Vagina (tissue), 2 donors: ENCODE measurements around the gene MINDY4. TPM values are rescaled to one million over a fixed set of nuclear protein-coding genes. Genes with fewer than 3 reads are reported as not detected.

ENCODE experiments used
- DNase-seq, 2 donors: peaks; one replicate each; pipeline ENCODE4 v3.0.0-alpha.2; 2017; ENCODE audit errors: extremely low spot score in 2 of 2
- H3K27ac ChIP-seq: fragments of 200-600 bp; sonication (generic); one replicate; pipeline ENCODE4 v1.5.1; 2019
- H3K27me3 ChIP-seq: fragments of 200-600 bp; sonication (generic); one replicate; pipeline ENCODE4 v1.5.1; 2019
- H3K36me3 ChIP-seq, 2 donors: fragments of 200-600 bp; sonication (generic); one replicate each; pipeline ENCODE4 v1.5.1; 2017 to 2019
- H3K4me1 ChIP-seq: fragments of 200-600 bp; sonication (generic); one replicate; pipeline ENCODE4 v1.5.1; 2019
- H3K4me3 ChIP-seq, 2 donors: fragments of 200-600 bp; sonication (generic); 1 replicate in 1 of 2; 2 replicates in 1 of 2; pipeline ENCODE4 v1.5.1; 2016 to 2019
- H3K9me3 ChIP-seq: fragments of 200-600 bp; sonication (generic); one replicate; pipeline ENCODE4 v1.5.1; 2019
- CTCF ChIP-seq, 3 experiments: fragments of 450-650 bp in 2 of 3; fragments of 200-600 bp in 1 of 3; sonication (generic) in 1 of 3; IDR thresholded peaks; one replicate each; pipeline ENCODE4 v1.5.1; 2017 to 2019; ENCODE audit warnings: antibody characterized with exemption in 3 of 3, mild to moderate bottlenecking in 2 of 3, moderate library complexity in 2 of 3
- POLR2A ChIP-seq, 2 donors: fragments of 450-650 bp; IDR thresholded peaks; one replicate each; pipeline ENCODE4 v1.6.1; 2017; ENCODE audit warnings: antibody characterized with exemption in 2 of 2, mild to moderate bottlenecking in 2 of 2, moderate library complexity in 2 of 2
- POLR2AphosphoS5 ChIP-seq, 2 donors: sonication (generic); formaldehyde crosslinking; IDR thresholded peaks; one replicate each; pipeline ENCODE4 v1.9.0; 2017; ENCODE audit warnings: antibody characterized with exemption in 2 of 2, mild to moderate bottlenecking in 2 of 2, low read depth in 1 of 2; ENCODE audit not compliant: insufficient read depth in 1 of 2
- intact Hi-C: fragments of 100-400 bp; cut with DNase I; formaldehyde crosslinking; loops from one replicate; pipeline ENCODE4 v1.15.1; 2023
- total RNA-seq: library from RNA; depleted of rRNA; stranded (reverse); fragments of >200 nt; gene quantifications from one replicate; pipeline ENCODE4 v1.2.3, GENCODE V29; 2016

MINDY4 gene
- total RNA-seq, 1 donor from 2014 or later, result 10.3 TPM

DNA sequence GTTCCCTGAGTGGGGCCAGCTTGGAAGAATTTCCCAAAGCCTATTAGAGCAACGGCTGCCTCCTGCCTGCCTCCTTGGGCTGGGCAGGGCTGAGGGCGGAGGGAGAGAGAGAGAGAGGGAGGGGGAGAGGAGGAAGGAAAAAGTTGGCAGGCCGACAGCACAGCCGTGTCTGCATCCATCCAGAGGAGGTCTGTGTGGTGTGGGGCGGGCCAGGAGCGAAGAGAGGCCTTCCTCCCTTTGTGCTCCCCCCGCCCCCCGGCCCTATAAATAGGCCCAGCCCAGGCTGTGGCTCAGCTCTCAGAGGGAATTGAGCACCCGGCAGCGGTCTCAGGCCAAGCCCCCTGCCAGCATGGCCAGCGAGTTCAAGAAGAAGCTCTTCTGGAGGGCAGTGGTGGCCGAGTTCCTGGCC lies 140.3 kb downstream of the MINDY4 start, which contains the start of gene AQP1:
Gene AQP1, plus strand, starts transcription at position 293 of the 409 bp plus-strand sequence. Its CDS starts 57 bp downstream, at position 350.
- Histone ChIP-seq H3K36me3 (no peaks in the 10 kb centered on the region), H3K27me3 (no peaks in the 10 kb centered on the region), H3K27ac (peak within 1 kb of the TSS; percentile 63), H3K4me1 (peaks cover 37% of the 10 kb centered on the region), H3K4me3 (peak within 1 kb of the TSS; percentile 39 to 44), H3K9me3 (no peaks in the 10 kb centered on the region)
- TF ChIP-seq POLR2AphosphoS5 (IDR thresholded peaks at IDR 0.05; ENCODE audit: insufficient read depth in 1 of 2, low read depth in 1 of 2) (peak in 1 of 2 donors; percentile 80), CTCF (IDR thresholded peaks at IDR 0.05) (no peak)
- intact Hi-C loops, result no loop called here
- no peak for DNase-seq

DNA sequence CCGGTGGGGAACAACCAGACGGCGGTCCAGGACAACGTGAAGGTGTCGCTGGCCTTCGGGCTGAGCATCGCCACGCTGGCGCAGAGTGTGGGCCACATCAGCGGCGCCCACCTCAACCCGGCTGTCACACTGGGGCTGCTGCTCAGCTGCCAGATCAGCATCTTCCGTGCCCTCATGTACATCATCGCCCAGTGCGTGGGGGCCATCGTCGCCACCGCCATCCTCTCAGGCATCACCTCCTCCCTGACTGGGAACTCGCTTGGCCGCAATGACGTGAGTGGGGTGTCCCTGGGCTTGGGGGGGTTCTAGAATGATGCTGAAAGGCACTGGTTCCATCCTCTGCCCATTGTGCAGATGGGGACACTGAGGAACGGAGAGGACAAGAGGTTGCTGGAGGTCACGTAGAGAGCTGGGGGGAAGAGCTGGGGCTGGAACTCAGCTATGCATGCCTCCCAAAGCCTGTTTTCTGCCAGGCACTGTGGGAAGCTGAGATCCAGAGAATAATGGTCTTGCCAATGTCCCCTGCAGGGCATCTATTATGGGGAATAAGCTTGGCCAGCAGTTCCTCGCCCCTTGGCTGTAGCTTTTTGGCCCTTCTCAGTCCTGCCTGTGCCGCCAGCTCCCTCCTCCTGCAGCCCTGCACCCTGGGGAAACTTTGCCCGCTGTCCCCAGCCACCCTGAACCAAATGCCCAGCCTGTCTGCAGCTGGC lies 141.0 kb downstream of the MINDY4 start:
- DNase-seq, result no peak
- H3K36me3 ChIP-seq, result no peaks in the 10 kb centered on the region
- peaks cover 31% of the 10 kb centered on the region for H3K4me1 ChIP-seq
- no peaks in the 10 kb centered on the region for H3K27me3 ChIP-seq
- H3K4me3 ChIP-seq, result peak overlapping the region; percentile 39 to 44
- intact Hi-C loops, result no loop called here
- no peak for TF ChIP-seq POLR2A (IDR thresholded peaks at IDR 0.05)
- peak in 1 of 2 donors; percentile 45 for TF ChIP-seq POLR2AphosphoS5 (IDR thresholded peaks at IDR 0.05; ENCODE audit: insufficient read depth in 1 of 2, low read depth in 1 of 2)
- peak overlapping the region; percentile 63 for H3K27ac ChIP-seq
- H3K9me3 ChIP-seq, result no peaks in the 10 kb centered on the region

DNA sequence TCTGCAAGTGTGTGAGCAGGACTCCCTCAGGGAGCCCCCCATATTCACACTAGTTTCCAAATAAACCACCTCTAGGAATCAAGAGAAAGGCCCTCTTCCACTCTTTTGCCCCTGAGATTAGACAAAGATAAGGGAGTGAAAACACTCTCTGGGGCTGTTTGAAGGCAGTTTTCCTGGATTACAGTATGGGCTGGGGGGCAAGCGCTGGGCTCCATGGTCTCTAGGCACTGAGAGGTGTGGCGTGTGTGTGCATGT lies 141.4 kb downstream of the MINDY4 start:
- H3K4me1 ChIP-seq, result peaks cover 31% of the 10 kb centered on the region
- H3K27me3 ChIP-seq, result no peaks in the 10 kb centered on the region
- TF ChIP-seq POLR2AphosphoS5 (IDR thresholded peaks at IDR 0.05; ENCODE audit: insufficient read depth in 1 of 2, low read depth in 1 of 2) (no peak), POLR2A (IDR thresholded peaks at IDR 0.05) (no peak), CTCF (IDR thresholded peaks at IDR 0.05) (no peak)
- H3K27ac ChIP-seq, result peak overlapping the region; percentile 63
- H3K36me3 ChIP-seq, result no peaks in the 10 kb centered on the region
- intact Hi-C loops, result no loop called here
- no peaks in the 10 kb centered on the region for H3K9me3 ChIP-seq
- H3K4me3 ChIP-seq, result peak overlapping the region; percentile 39 to 44
- DNase-seq, result no peak

DNA sequence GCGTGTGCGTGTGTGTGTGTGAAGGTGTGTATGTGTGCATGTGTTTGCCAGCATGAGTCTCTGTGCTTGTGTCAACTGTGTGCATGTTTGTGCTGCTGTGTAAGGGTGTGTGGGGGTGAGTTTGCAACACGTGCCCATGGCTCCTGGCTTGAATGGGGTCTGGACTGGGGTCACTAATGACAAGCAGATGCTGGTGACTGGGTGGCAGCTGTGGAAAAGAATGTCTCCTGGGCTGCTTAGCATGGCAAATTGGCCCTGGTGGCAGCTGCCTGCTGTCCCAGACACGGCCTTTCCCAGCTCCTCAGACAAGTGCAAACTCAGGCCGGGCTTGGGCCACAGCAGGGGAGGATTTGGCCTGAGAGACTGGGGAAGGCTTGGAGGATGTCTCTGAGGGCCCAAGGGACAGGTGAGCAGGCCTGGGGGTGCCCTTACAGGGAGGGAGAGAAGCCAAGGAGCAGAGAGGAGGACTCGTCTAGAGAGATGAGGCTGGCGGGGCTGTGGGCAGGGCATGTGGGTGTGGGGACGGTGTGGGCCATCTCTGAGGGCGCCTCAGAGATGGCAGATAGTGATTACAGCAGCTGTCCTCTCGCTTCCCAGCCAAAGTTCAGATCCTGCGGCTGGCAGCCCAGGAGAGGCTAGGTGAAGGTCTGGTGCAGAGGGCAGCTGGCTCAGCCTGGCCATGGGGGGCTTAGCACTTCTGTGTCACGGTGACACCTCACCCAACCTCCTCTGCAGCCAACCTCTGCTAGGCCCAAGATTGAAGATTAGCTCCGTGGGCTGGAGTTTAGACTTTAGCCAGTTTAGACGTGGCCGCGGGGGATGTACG lies 142.0 kb downstream of the MINDY4 start:
- TF ChIP-seq POLR2A (IDR thresholded peaks at IDR 0.05) (no peak), POLR2AphosphoS5 (IDR thresholded peaks at IDR 0.05; ENCODE audit: insufficient read depth in 1 of 2, low read depth in 1 of 2) (no peak), CTCF (IDR thresholded peaks at IDR 0.05) (no peak)
- Histone ChIP-seq H3K27me3 (no peaks in the 10 kb centered on the region), H3K27ac (peak overlapping the region; percentile 63), H3K4me3 (peak overlapping the region; percentile 39 to 44), H3K9me3 (no peaks in the 10 kb centered on the region), H3K36me3 (no peaks in the 10 kb centered on the region), H3K4me1 (peaks cover 31% of the 10 kb centered on the region)
- intact Hi-C loops, result no loop called here
- no peak for DNase-seq

GRCh38 chr7:30913821-30914515 lies 142.8 kb downstream of the MINDY4 start:
- H3K27me3 ChIP-seq, result no peaks in the 10 kb centered on the region
- no peaks in the 10 kb centered on the region for H3K36me3 ChIP-seq
- H3K9me3 ChIP-seq, result no peaks in the 10 kb centered on the region
- no peak for DNase-seq
- peaks cover 31% of the 10 kb centered on the region for H3K4me1 ChIP-seq
- intact Hi-C loops, result no loop called here
- TF ChIP-seq POLR2A (IDR thresholded peaks at IDR 0.05) (no peak), CTCF (IDR thresholded peaks at IDR 0.05) (no peak), POLR2AphosphoS5 (IDR thresholded peaks at IDR 0.05; ENCODE audit: insufficient read depth in 1 of 2, low read depth in 1 of 2) (no peak)
- peak overlapping the region; percentile 63 for H3K27ac ChIP-seq
- peak overlapping the region; percentile 39 to 44 for H3K4me3 ChIP-seq
